K562 (cell line): ENCODE results near the gene EIF1. TPM values are rescaled to one million over a fixed set of nuclear protein-coding genes. Genes with fewer than 3 reads are reported as not detected.

Experiments
- ATF1 ChIP-seq, 2 experiments: fragments of 450-650 bp in 1 of 2; IDR thresholded peaks; 2 replicates each; pipeline ENCODE4 v1.6.1; 2016; ENCODE audit warnings: missing compliant biosample characterization in 1 of 2, missing genetic modification characterization in 1 of 2
- DACH1 ChIP-seq: fragments of 450-650 bp; IDR thresholded peaks from 2 replicates; pipeline ENCODE4 v1.6.1; 2018; ENCODE audit not compliant: partially characterized antibody
- ELF4 ChIP-seq: fragments of 450-650 bp; formaldehyde crosslinking; IDR thresholded peaks from 2 replicates; pipeline ENCODE4 v1.4.0; 2022; ENCODE audit warnings: missing genetic modification characterization
- EP300 ChIP-seq: IDR thresholded peaks from 2 replicates; pipeline ENCODE4 v1.6.1; 2012; ENCODE audit warnings: low read length, improper control_type of control experiment
- EWSR1 ChIP-seq: fragments of 450-650 bp; IDR thresholded peaks from 2 replicates; pipeline ENCODE4 v1.6.1; 2018; ENCODE audit warnings: borderline replicate concordance, mild to moderate bottlenecking, low read depth, moderate library complexity; ENCODE audit not compliant: partially characterized antibody
- HDGF ChIP-seq: fragments of 450-650 bp; IDR thresholded peaks from 2 replicates; pipeline ENCODE4 v1.6.1; 2016
- MAFG ChIP-seq: fragments of 450-650 bp; conservative IDR thresholded peaks from 2 replicates; pipeline ENCODE4 v1.6.1; 2016; ENCODE audit warnings: missing genetic modification characterization, missing compliant biosample characterization
- MYC ChIP-seq, 2 experiments: fragments of 250-450 bp in 1 of 2; sonication (Bioruptor Pico) in 1 of 2; IDR thresholded peaks; 2 replicates each; pipeline versions ENCODE4 v1.5.1 to v1.6.1; 2012 to 2021; ENCODE audit warnings: low read depth in 2 of 2, borderline replicate concordance in 1 of 2, improper control_type of control experiment in 1 of 2, low read length in 1 of 2, mild to moderate bottlenecking in 1 of 2, moderate library complexity in 1 of 2
- NR2F6 ChIP-seq: fragments of 450-650 bp; formaldehyde crosslinking; IDR thresholded peaks from 2 replicates; pipeline ENCODE4 v1.4.0; 2020; ENCODE audit warnings: mild to moderate bottlenecking
- RBM17 ChIP-seq: fragments of 200-400 bp; formaldehyde crosslinking; IDR thresholded peaks from 2 replicates; pipeline ENCODE4 v1.6.1; 2017; ENCODE audit warnings: low read depth, mild to moderate bottlenecking, low read length, borderline replicate concordance
- SAP30 ChIP-seq: fragments of 200-600 bp; sonication (generic); IDR thresholded peaks from 2 replicates; pipeline ENCODE4 v1.6.1; 2012; ENCODE audit warnings: borderline replicate concordance, low read depth, mild to moderate bottlenecking, moderate library complexity, low read length, control low read depth, inconsistent platforms; ENCODE audit not compliant: insufficient read depth, poor library complexity, severe bottlenecking
- SMARCE1 ChIP-seq: fragments of 450-650 bp; IDR thresholded peaks from 2 replicates; pipeline ENCODE4 v1.7.1; 2016; ENCODE audit warnings: mild to moderate bottlenecking
- TAF9B ChIP-seq: fragments of 450-650 bp; IDR thresholded peaks from 2 replicates; pipeline ENCODE4 v1.6.1; 2018; ENCODE audit warnings: mild to moderate bottlenecking; ENCODE audit not compliant: partially characterized antibody
- TRIM28 ChIP-seq: fragments of 450-650 bp; IDR thresholded peaks from 2 replicates; pipeline ENCODE4 v1.6.1; 2017
- TSC22D4 ChIP-seq: fragments of 450-650 bp; IDR thresholded peaks from 2 replicates; pipeline ENCODE4 v1.6.1; 2016; ENCODE audit warnings: missing genetic modification characterization, missing biosample characterization, control low read depth
- ZBTB7A ChIP-seq: IDR thresholded peaks from 2 replicates; pipeline ENCODE4 v1.6.1; 2011; ENCODE audit warnings: low read depth, mild to moderate bottlenecking, low read length, moderate library complexity, borderline replicate concordance; ENCODE audit not compliant: control insufficient read depth
- ZFX ChIP-seq: sonication (generic); formaldehyde crosslinking; IDR thresholded peaks from 2 replicates; pipeline ENCODE4 v1.8.0; 2022; ENCODE audit warnings: mild to moderate bottlenecking, missing genetic modification reagents, moderate library complexity
- ZNF121 ChIP-seq: sonication (generic); formaldehyde crosslinking; conservative IDR thresholded peaks from 2 replicates; pipeline ENCODE4 v1.8.0; 2022; ENCODE audit warnings: missing genetic modification reagents
- ZNF3 ChIP-seq: fragments of 250-450 bp; sonication (Bioruptor Pico); IDR thresholded peaks from 2 replicates; pipeline ENCODE4 v1.5.0; 2021; ENCODE audit warnings: mild to moderate bottlenecking, moderate library complexity
- ZNF586 ChIP-seq: fragments of 450-650 bp; formaldehyde crosslinking; conservative IDR thresholded peaks from 2 replicates; pipeline ENCODE4 v1.4.0; 2020; ENCODE audit warnings: mild to moderate bottlenecking, moderate library complexity
- ZNF785 ChIP-seq: fragments of 250-450 bp; sonication (Bioruptor Pico); IDR thresholded peaks from 2 replicates; pipeline ENCODE4 v1.4.0; 2020; ENCODE audit warnings: mild to moderate bottlenecking
- polyA plus RNA-seq, 8 experiments: library from polyadenylated mRNA; depleted of rRNA in 4 of 8; stranded (reverse) in 5 of 8; unstranded in 3 of 8; fragments of >200 nt; fragmentation: Nextera tagmentation in 2 of 8; fragmentation: Illumina TruSeq in 1 of 8; extraction: Ambion mirVana in 2 of 8; extraction: Trizol in 1 of 8; gene quantifications; 2 replicates each; pipeline versions ENCODE4 v1.2.1 to v1.2.3, GENCODE V29; 2011 to 2014; ENCODE audit warnings: inconsistent platforms in 1 of 8, missing spikeins in 1 of 8
- total RNA-seq, 7 experiments: library from RNA; depleted of rRNA in 6 of 7; stranded (reverse); fragments of >200 nt in 6 of 7; fragmentation: Illumina TruSeq in 2 of 7; extraction: Trizol in 2 of 7; gene quantifications; 2 replicates each; pipeline versions ENCODE4 v1.2.1 to v1.2.3, GENCODE V29; 2011 to 2021; ENCODE audit warnings: low replicate concordance in 1 of 7
- TF ChIP-seq, protein P1 (sequence below), 2 experiments: fragments of 450-650 bp; conservative IDR thresholded peaks; 2 replicates each; pipeline ENCODE4 v1.6.1; 2017; ENCODE audit warnings: mild to moderate bottlenecking in 2 of 2, moderate library complexity in 2 of 2
- TF ChIP-seq, protein P2 (sequence below), 2 experiments: fragments of 450-650 bp in 1 of 2; sonication (generic) in 1 of 2; formaldehyde crosslinking in 1 of 2; IDR thresholded peaks in 1 of 2; conservative IDR thresholded peaks in 1 of 2; 2 replicates each; pipeline versions ENCODE4 v1.6.1 to v1.8.1; 2016 to 2023; ENCODE audit warnings: mild to moderate bottlenecking in 2 of 2, moderate library complexity in 2 of 2, inconsistent platforms in 1 of 2, missing genetic modification reagents in 1 of 2
- TF ChIP-seq, protein P3 (sequence below): fragments of 450-650 bp; formaldehyde crosslinking; IDR thresholded peaks from 2 replicates; pipeline ENCODE4 v1.4.0; 2020; ENCODE audit warnings: mild to moderate bottlenecking, moderate library complexity

The EIF1 gene
- total and polyA plus RNA-seq, 9 of the 15 experiments (the other 6 are each of a cell fraction or from before 2014, with no cell fraction given), result 67.0 to 1,204 (median 320) TPM

DNA sequence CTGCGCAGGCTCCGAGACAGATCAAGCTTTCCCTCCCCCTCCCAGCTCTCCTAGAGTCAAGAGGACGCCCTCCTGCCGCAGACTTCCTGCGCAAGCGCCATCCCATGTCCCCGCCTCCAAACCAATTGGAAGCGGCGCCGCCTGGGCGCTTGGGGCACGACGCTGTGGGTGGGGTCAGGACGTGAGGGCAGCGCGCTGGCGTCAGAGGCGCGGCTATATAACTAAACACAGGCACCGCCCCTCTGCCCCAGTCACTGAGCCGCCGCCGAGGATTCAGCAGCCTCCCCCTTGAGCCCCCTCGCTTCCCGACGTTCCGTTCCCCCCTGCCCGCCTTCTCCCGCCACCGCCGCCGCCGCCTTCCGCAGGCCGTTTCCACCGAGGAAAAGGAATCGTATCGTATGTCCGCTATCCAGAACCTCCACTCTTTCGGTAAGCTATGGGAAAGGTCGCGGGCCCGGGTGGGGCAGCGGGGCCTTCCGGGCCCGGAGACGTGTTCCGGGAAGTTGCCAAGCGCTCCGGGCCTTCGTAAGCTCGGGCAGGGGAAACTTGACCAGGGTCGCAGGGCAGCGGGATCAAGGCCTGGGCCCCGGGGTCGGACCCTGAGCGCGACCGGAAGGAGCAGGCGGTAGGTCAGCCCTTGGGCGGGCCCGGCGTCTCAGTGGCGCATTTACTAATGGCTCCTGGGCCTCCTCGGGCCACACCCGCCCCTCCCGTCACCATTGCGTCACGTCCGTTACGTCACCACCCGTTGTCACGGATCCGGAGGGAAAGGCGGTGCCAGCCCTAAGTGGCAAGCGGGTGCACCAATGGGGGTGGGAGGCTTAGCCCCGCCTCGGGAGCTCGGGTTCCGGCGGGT lies at the start of gene EIF1 (continued):
- TF ChIP-seq ATF1 (CRISPR knock-in tag; IDR thresholded peaks at IDR 0.05) (peak; percentile 87), ATF1 (tag; IDR thresholded peaks at IDR 0.05) (peak; percentile 99), TAF9B (peak; percentile 93), ZNF3 (CRISPR knock-in tag) (no peak), TSC22D4 (tag) (no peak), EWSR1 (no peak), ZNF121 (CRISPR knock-in tag) (no peak), NR2F6 (CRISPR knock-in tag) (peak; percentile 78; the same call in 1 of the 2 replicates), ZBTB7A (peak; percentile 88; the same call in 1 of the 2 replicates), ZFX (CRISPR knock-in tag) (peak; percentile 99), TRIM28 (0 out of 2 replicates have a peak, but pooled peaks have one; percentile 21), DACH1 (peak; percentile 89), ELF4 (CRISPR knock-in tag) (peak; percentile 96), RBM17 (no peak), EP300 (peak; percentile 59), ZNF586 (CRISPR knock-in tag) (peak; percentile 14; the same call in 1 of the 2 replicates), SAP30 (no peak), ZNF785 (CRISPR knock-in tag) (no peak), MYC (IDR thresholded peaks at IDR 0.05; ENCODE audit: low read depth, low read length) (no peak), MYC (CRISPR knock-in tag; IDR thresholded peaks at IDR 0.05; ENCODE audit: borderline replicate concordance, low read depth) (peak; percentile 87; the same call in 1 of the 2 replicates), SMARCE1 (no peak), HDGF (no peak), MAFG (tag) (no peak)
- TF ChIP-seq, protein P1, sequence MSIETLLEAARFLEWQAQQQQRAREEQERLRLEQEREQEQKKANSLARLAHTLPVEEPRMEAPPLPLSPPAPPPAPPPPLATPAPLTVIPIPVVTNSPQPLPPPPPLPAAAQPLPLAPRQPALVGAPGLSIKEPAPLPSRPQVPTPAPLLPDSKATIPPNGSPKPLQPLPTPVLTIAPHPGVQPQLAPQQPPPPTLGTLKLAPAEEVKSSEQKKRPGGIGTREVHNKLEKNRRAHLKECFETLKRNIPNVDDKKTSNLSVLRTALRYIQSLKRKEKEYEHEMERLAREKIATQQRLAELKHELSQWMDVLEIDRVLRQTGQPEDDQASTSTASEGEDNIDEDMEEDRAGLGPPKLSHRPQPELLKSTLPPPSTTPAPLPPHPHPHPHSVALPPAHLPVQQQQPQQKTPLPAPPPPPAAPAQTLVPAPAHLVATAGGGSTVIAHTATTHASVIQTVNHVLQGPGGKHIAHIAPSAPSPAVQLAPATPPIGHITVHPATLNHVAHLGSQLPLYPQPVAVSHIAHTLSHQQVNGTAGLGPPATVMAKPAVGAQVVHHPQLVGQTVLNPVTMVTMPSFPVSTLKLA (conservative IDR thresholded peaks at IDR 0.05), result no peak; a peak in 1 of 4 replicates
- TF ChIP-seq, protein P2, sequence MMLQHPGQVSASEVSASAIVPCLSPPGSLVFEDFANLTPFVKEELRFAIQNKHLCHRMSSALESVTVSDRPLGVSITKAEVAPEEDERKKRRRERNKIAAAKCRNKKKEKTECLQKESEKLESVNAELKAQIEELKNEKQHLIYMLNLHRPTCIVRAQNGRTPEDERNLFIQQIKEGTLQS (IDR thresholded peaks at IDR 0.05), result peak; percentile 100
- TF ChIP-seq, protein P2 (CRISPR knock-in tag; conservative IDR thresholded peaks at IDR 0.05), result peak; percentile 98
- TF ChIP-seq, protein P3, sequence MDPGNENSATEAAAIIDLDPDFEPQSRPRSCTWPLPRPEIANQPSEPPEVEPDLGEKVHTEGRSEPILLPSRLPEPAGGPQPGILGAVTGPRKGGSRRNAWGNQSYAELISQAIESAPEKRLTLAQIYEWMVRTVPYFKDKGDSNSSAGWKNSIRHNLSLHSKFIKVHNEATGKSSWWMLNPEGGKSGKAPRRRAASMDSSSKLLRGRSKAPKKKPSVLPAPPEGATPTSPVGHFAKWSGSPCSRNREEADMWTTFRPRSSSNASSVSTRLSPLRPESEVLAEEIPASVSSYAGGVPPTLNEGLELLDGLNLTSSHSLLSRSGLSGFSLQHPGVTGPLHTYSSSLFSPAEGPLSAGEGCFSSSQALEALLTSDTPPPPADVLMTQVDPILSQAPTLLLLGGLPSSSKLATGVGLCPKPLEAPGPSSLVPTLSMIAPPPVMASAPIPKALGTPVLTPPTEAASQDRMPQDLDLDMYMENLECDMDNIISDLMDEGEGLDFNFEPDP (CRISPR knock-in tag), result peak; percentile 10; the same call in 1 of the 2 replicates
